ENCODE measurements around the gene KRT15.

KRT15 gene

DNA sequence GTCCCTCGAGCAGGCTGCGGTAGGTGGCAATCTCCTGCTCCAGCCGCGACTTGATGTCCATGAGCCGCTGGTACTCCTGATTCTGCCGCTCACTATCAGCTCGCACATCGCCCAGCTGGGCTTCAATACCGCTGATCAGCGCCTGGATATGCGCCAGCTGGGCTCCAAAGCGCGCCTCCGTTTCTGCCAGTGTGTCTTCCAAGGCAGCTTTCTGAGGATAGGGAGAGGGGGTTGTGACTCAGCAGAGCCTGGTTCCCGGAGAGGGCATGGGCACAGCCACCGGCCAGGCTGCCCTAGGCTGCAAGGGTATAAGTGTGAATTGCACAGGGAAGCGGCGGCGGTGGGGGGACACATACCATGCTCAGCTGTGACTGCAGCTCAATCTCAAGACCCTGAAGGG is 5.1 kb upstream of the KRT15 start:
- DNase-seq: no peak

DNA sequence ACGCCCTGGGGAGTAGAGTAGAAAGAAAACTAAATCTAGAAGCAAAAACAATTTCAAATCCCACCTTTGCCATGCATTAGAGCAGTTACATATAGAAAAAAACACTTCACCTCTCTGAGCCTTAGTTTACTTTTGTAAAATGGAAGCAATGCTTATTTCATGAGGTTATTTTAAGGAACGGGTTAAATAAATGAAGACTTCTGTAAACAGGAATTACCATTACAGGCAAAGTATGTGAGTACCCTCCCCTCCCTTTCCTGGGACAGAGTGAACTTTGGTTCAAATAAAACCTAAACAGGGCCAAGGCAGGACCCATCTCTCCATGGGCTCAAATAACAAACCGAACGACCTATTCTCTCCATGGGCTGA is 4.5 kb upstream of the KRT15 start:
- no peak for DNase-seq

DNA sequence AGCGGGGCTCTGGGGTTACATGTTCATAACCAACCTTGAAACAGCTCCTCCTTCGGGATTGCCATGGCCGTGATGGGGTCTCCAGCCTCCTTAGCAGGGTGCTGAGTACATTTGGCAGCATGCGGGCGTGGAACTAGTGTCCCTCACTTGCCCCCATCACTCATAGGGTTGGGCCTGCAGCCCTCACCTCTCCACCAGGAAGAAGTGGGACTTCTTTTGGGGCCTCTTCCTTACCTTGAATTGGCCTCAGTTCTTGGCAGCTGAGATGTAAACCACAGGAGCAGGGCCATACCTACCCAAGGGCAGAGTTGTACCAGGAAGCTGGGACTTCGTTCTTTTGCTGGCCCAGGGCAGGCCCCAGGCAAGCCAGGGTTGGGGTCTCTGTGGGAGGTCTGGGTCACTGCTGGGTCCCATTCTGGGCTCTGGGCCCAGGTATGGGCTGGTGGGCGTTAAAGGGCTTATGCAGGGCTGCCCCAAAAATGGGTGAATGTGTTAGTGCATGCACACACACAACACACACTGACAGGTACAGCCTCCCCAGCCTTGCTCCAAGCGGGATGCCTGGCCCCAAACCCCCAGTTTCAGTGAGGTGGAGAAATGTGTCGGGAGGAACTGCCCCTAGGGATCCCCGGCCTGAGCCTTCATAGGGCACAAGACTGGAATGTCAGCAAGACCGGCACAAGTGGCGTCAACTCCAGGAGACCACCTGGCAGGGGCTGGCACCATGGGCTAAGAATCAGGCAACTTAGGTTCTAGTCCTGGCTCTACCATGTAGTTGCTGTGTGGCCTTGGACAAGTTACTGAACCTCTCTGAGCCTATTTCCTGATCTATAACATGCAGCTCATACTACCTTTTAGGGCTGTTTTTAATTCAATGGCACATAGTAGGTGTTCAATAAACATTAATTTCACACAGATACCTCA is 3.9 kb upstream of the KRT15 start:
- DNase-seq: no peak

DNA sequence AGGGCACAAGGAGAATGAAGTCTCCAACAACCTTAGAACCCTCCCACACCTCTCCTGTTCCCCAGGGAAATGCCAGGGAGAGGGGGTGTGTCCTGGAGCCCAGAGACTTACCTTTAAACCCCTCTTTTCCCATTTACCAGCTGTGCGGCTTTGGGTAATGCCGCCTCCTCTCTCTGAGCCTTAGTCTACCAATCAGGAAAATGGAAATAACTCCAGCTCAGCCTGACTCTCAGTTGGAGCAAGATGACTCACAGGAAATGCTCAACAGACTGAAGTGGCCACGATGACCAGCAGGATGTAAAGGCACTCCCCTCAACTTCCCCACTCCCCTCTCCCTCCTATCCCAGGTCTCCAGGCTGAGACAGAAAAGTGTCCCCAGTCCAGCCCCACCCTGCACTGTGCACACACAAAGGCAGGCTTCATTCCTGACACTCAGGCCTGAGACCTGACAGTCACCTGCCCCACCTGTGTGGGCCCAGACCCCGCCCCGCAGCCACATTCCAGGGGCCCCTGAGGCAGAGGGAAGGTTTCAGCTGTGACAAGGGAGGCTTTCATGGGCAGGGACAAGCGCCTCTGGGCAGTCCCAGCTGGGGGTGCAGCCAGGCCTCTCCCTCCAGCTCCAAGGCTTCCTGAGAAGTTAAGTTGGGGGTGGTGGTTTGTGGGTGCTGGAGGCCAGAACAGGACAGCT is 3.0 kb upstream of the KRT15 start:
- DNase-seq: no peak

DNA sequence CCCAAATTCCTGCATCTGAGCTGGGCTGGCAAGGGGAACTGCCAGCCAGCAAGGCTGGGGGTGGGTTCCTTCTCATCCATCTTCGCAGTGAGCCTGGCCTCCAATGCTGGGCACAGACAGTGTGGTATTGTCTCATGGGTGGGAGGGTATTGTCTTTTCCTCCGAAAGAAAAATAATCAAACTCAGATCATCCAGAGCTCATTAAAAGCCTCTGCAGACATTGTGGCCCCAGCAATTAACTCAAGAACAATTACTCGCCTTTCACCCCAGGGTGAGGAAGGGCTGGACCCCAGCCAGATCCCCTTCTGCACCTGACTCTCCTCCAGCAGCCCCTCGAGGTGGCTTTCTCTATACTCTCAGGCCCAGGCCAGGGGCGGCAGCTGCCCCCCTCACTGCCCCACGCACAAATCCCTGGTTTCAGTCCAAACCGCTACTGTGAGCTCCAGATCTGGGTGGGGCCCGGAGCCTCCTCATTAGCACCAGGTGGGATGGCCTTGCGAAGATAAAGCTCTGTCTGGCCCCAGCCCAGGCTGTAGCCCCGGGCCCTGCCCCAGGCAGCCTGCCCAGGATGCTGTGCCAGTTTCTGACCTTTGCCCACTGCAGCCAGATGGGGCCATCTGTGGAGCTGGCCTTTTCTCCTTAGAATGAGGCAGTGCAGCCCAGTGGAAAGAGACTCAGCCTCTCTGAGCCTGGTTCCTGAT is 2.3 kb upstream of the KRT15 start:
- no peak for DNase-seq

DNA sequence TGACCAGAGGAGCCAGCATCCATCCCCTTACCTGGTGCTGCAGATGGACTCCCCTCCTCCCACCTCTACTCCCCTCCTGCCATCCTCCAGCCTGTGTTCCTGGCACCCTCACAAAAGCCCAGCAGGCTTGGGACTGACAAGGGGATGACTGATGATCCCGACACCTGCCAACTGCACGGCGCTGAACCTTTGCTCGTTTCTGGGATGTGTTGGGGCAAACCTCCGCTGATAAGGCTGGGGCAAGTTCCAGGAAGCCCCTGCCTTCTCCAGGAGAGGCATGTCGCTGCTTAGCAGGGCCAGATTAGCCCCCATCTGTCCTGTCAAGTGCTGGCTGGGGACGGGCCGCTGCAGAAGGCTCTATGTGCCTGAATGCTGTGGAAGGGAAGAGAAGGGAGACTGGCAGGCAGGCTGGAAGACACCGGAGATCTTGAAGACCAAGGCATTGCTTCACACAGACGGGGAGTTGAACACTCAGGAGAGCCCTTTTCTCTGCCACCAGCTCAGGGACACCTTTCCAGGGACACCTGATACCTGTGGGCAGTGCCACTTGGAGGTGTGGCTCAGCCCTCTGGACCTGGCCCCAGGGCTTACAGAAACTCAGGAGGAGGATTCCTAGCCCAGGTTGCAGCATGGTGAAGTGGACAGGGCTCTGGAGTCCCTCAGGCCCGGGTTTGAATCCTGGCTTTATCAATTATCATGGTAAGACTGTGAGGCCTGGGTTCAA is 973 bp upstream of the KRT15 start:
- no peak for DNase-seq

DNA sequence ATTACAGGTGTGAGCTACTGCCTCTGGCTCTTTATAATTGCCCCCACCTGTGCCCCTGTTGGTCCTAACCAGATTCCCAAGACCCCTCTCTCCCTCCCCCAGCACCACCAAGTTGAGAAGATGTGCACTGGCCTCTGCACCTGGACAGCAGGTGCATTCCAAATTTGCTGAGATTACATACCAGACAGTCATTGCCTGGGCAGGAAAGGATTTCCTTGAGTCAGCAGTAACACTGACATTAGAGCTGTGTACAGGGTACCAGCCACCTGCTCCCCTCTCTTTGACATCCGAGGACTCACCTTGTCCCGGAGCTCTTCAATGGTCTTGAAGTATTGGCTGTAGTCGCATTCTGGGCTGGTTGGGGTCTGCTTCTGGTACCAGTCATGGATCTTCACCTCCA is 659 bp downstream of the KRT15 start:
- no peak for DNase-seq

DNA sequence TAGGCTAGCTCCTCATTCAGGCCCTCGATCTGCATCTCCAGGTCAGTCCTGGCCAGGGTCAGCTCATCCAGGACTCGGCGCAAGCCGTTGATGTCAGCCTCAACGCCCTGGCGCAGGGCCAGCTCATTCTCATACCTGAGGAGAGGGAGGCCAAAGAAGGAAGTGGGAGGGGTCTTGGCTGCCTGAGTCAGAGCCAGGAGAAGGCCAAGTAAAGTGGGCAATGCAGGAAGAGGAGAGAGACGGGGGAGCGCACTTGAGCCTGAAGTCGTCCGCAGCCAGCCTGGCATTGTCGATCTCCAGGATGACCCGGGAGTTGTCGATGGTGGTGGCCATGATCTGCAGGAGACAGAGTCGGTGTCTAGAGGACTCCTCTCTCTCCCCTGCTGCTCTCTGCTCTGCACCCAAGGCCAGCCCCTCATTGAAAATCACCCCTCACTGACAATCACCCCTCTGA is 1.8 kb downstream of the KRT15 start:
- no peak for DNase-seq

DNA sequence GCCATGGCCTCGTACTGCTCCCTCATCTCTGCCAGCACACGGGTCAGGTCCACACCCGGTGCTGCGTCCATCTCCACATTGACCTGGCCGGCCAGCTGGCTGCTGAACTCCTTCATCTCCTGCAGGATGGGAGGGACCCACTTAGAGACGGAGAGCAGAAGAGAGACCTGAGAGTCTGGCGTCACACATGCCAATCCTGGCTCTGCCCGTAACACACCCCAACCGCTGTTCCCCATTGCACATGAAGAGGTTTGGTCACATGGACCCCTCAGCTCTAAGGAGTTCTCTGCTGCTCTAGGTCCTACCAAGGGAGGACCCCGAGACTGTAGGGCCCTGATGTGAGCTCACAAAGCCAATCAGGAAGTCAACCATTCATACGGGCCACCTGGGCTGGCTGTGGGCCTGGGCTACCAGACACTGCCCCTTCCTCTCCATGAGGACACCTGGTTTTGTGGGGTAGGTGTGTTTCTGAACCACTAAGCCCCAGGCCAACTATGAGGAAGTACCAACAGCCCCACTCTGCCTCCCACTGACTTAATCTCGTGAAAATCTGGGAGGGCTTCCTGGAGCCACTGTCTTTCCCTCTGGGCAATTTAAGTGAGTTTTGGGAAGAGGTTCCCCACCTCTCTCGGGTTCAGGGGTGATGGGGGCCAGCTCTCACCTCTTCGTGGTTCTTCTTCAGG is 2.4 kb downstream of the KRT15 start:
- DNase-seq: no peak

DNA sequence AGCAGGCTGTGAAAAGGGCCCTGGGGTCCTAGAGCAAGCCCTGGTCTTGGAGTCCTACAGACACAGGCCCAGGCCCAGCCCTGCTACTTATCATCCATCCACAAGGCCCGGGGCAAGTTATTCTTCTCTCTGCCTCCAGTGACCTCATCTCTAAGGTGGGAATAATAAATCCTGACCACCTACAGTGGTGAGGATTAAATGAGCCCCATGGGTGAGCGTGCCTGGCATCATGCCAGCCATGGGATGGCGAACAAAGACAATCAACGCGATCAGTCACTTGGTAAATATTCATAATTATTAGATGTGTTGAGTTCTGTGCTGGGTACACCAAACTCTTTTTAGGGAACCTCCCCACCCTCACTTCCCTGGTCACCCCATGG is 5.5 kb downstream of the KRT15 start:
- no peak for DNase-seq

DNA sequence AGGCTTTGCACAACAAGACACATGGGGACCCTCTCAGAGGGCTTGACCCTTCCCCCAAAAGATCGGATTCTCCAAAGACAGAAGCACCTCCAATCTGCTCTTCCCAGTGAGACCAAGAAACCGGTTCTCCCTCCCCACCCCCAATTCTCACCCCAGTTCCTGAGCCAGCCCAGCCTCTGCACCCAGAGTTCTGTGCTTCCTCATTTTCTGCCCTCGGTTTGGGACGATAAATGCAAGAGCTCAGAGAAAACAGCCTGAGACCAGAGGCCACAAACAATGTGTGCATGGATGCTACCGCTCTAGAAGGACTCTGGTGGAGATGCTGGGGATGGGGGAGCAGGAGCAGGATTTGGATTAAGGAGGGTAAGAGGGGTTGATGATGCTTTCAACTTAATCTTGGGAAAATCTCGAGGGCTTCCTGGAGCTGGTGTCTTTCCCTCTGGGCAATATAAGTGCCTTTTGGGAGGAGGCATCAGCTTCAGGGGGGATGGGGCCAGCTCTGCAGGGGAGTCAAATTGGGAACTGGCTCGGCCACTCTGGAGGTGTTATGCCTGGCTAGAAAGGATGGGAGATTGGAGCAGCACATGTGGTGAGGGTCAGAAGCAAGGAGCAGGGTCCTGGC is 6.0 kb downstream of the KRT15 start:
- no peak for DNase-seq

DNA sequence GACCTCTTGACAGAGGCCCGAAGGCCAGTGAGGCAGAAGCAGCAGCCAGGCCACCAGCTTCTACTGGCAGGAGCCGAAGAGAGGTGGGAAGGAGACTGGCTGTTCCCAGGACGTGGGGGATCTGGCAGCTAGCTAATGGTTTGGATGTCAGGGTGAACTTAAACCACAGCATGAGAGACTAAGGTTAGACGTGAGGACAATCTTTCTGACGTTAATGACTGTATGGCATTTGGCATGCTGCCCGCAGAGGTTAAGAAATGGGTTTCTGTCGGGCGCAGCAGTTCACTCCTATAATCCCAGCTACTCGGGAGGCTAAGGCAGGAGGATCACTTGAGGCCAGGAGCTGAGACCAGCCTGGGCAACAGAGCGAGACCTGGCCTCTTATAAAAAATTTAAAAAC is 7.0 kb downstream of the KRT15 start:
- no peak for DNase-seq

DNA sequence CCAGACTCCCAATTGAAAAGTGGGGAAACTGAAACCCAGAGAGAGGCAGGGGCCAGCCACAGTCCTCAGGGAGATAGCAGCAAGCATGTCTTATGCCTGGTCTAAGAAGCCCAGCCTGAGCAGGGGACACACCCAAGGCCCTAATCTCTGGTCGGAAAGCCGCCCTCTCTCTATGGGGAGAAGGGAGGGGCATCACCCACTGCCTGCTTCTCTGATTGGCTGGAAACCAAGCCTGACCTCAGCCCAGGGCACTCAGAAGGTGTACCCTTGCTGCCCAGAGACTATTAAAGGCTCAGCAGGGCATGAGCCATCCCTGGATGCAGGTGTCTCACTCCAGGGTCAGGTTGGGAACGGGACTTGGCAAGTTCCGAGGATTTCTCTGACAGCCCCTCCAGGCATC is 7.6 kb downstream of the KRT15 start:
- no peak for DNase-seq

DNA sequence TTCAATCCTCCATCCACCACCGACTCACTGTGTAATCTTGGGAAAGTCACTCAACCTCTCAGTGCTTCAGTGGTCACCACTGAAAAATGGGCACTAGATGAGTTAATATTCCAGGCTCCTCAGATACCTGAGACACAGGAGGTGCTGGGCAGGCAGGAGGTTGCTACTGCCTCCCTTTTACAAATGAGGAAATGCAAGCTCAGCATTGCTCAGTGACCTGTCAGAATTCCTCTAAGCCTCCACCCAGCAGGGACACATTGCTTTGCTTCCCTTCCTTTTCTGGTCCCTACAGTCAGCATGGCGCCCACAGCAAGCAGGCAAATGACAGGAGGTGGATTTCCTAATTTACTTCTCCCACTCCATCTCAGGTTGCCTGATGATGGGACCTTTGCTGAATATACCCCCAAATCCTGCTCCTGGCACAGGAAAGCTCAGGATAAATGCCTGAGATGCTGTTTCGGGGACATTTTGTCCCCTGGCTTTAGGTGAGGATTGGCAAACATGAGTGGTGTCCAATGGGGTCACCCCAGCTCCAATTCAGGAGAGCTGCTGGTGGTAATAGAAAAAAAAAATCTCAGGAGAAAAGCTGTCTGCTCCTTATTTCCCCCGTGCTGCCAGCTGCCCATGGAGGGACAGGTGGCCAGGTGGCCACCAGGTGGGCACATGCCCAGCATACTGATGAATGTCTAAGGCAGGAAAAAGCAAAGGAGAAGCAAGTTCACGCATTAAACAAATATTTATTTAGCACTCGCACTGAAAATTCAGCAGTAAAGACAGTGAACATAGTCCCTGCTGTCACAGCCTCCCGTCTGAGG is 8.2 kb downstream of the KRT15 start:
- no peak for DNase-seq

DNA sequence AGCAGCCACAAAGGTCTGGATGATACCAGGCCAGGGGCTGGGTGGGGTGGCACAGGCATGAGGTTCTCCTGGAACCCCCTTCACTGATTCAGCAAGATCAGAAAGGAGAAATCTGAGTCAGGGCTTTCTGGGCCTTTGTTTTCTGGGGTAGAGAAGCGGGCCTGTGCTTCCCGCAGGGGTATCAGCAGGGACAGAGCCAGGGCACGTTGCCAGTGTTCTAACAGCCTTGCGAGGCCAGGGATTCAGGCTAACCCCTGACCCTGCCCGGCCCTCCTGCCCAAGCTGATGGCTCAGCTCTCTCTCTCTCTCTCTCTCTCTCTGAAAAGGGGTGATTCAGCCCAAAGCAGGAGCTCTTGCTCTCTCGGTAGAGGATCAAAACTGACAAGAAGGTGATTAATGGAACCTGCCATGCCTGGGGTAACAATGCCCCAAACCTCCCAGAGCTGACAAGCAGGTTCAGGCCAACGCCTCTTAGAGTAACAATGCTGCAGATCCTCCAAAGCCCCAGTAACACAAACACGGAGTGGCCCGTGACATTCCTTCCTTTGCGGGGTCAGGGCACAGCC is 11.3 kb downstream of the KRT15 start:
- no peak for DNase-seq

DNA sequence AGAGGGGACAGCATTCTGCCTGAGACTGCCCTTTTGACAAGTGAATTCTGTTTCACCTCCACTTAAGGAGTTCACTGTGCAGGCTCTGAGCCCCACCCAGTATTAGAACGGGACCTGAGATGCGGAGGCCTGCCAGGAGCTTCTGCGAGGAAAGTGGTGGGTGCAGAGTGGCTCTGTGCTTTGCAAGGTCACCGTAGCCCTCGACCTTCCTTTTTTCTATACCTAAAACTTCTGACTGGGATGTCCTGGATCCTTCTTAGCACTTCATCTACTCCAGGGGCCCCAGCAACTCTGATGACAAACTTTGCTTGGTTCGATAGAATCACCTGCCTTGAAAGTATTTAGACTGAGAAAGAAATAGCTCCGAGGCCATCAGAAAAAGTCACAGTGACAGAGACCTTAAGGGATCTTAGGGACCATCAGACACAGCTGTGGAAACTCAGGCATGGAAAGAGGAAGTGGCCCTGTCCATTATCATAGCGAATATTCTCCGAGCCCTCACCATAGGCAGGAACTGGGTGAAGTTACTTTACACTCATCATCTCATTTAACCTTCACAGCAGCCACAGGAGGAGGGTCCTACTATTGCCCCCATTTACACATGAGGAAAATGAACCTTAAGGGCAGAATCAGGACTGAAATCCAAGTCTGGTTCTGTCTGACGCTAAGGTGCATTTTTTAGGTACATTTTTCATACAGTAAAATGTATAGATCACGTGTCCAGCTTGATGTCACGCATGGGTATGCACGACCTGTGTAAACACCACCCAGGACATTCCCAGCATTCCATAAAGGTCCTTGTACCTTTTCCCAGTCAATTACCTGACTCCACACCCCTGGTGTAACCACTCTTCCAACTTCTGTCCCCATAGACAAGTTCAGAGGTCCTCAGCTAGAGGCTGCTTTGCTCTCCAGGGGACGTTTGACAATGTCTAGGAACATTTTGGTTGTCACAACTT is 12.6 kb downstream of the KRT15 start:
- DNase-seq: no peak

DNA sequence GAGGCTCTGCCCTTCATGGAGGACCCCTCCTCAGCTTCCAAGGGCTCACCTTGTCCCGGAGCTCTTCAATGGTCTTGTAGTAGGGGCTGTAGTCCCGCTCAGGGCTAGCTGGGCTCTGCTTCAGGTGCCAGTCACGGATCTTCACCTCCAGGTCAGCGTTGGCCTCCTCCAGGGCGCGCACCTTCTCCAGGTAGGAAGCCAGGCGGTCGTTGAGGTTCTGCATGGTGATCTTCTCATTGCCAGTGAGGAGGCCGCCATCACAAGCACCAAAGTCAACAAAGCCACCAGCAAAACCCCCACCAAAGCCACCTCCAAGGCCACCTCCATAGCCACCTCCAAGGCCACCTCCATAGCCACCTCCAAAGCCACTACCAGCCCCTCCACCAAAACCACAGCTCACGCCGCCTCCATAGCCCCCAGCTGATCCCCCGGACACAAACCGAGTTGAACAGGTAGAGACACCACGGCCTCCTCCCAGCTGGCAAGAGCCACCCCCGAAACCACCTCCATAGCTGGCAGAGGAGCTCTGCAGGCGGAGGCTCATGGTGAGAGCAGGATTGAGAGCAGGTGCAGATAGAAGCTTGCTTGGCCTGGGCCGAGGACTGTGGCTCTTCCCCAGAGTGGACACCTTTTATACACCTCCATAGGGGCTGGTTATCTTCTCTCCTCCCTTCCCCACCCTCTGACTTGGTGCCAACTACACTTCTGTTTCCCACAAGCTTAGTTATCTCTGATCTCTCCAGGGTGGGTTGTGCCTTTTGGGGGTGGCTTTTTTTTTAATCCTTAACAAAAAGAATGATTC is 13.5 kb downstream of the KRT15 start, which contains the start of gene KRT13:
Gene KRT13, minus strand, starts transcription at position 606 of the 802 bp plus-strand sequence. Its CDS starts 62 bp downstream, at position 544.
- DNase-seq: no peak

DNA sequence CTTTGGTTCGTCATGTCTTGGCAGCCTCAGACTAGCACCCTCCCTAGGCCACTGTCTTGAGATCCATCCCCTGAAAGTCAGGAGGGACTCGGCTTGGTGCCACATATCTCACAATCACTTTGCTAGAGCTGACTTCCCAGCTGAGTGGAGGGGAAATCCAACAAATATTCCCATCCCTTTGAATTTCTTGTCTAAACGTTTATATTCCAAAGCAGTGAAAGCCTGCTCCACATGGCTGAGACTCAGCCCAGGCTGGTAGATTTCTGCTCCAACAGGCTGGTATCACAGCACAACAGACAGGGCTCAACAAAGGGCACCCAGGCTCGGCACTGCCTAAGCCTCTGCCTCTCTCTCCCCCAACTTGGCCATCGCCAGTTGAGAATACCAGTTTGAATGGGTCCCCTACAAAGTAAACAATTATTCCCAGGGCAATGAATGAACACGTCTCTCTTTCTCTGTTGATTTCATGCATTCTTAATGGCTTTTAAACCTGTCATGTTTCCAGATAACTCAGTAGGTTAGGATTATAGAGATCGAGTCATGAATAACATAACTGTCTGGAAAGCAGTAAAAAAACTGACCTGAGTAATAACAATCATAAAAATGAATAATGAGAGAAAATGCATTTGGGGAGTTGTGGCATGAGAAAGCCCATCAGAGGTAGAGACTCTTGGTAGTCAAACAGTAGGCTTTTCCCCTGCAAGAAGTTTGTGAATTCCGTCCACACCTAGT is 14.3 kb downstream of the KRT15 start:
- no peak for DNase-seq

Measured in NCI-H1930 (cell line).